Measurements from ENCODE around the gene MEF2D. TPM values are rescaled to one million over a fixed set of nuclear protein-coding genes. Genes with fewer than 3 reads are reported as not detected.

The MEF2D gene
- polyA plus RNA-seq, 1 donor: 25.0 TPM

GRCh38 chr1:156429313-156430060, 71.1 kb downstream of the MEF2D start:
- Histone ChIP-seq H3K4me1 (ENCODE audit: control insufficient read depth, insufficient read depth, low read length) (no peaks in the 10 kb centered on the region), H3K9me3 (ENCODE audit: control insufficient read depth, low read depth, low read length) (no peaks in the 10 kb centered on the region), H3K4me3 (ENCODE audit: low read length) (no peak overlapping the region), H3K27me3 (ENCODE audit: control insufficient read depth, insufficient read depth, low read length) (peaks cover 98% of the 10 kb centered on the region), H3K36me3 (ENCODE audit: control insufficient read depth, insufficient read depth, low read length) (no peaks in the 10 kb centered on the region), H3K27ac (ENCODE audit: low read length) (no peak overlapping the region)
- DNase-seq: no peak
- WGBS (ENCODE audit: insufficient coverage, low lambda C conversion rate): no CpG with 5 or more reads among the region's 13 CpGs

GRCh38 chr1:156428746-156429288, 71.8 kb downstream of the MEF2D start:
- DNase-seq: no peak
- Histone ChIP-seq H3K4me3 (ENCODE audit: low read length) (no peak overlapping the region), H3K36me3 (ENCODE audit: control insufficient read depth, insufficient read depth, low read length) (no peaks in the 10 kb centered on the region), H3K27me3 (ENCODE audit: control insufficient read depth, insufficient read depth, low read length) (peaks cover 98% of the 10 kb centered on the region), H3K9me3 (ENCODE audit: control insufficient read depth, low read depth, low read length) (no peaks in the 10 kb centered on the region), H3K4me1 (ENCODE audit: control insufficient read depth, insufficient read depth, low read length) (no peaks in the 10 kb centered on the region), H3K27ac (ENCODE audit: low read length) (no peak overlapping the region)
- WGBS (ENCODE audit: insufficient coverage, low lambda C conversion rate): no CpG with 5 or more reads among the region's 4 CpGs

- Histone ChIP-seq H3K27ac (ENCODE audit: low read length) (no peak overlapping the region), H3K27me3 (ENCODE audit: control insufficient read depth, insufficient read depth, low read length) (peaks cover 98% of the 10 kb centered on the region), H3K9me3 (ENCODE audit: control insufficient read depth, low read depth, low read length) (no peaks in the 10 kb centered on the region), H3K4me1 (ENCODE audit: control insufficient read depth, insufficient read depth, low read length) (no peaks in the 10 kb centered on the region), H3K36me3 (ENCODE audit: control insufficient read depth, insufficient read depth, low read length) (no peaks in the 10 kb centered on the region), H3K4me3 (ENCODE audit: low read length) (no peak overlapping the region)
- WGBS (ENCODE audit: insufficient coverage, low lambda C conversion rate): no CpG with 5 or more reads among the region's 5 CpGs
- DNase-seq: no peak
Observed at GRCh38 chr1:156427957-156428356, 72.6 kb downstream of the MEF2D start.

- WGBS (ENCODE audit: insufficient coverage, low lambda C conversion rate): no CpG with 5 or more reads among the region's 7 CpGs
- H3K9me3 ChIP-seq (ENCODE audit: control insufficient read depth, low read depth, low read length): peaks cover 9% of the 10 kb centered on the region
- H3K4me1 ChIP-seq (ENCODE audit: control insufficient read depth, insufficient read depth, low read length): peaks cover 6% of the 10 kb centered on the region
- peaks cover 98% of the 10 kb centered on the region for H3K27me3 ChIP-seq (ENCODE audit: control insufficient read depth, insufficient read depth, low read length)
- H3K36me3 ChIP-seq (ENCODE audit: control insufficient read depth, insufficient read depth, low read length): no peaks in the 10 kb centered on the region
- no peak overlapping the region for H3K4me3 ChIP-seq (ENCODE audit: low read length)
- no peak for DNase-seq
- no peak overlapping the region for H3K27ac ChIP-seq (ENCODE audit: low read length)
Observed at GRCh38 chr1:156425943-156426342, 74.6 kb downstream of the MEF2D start.

- Histone ChIP-seq H3K9me3 (ENCODE audit: control insufficient read depth, low read depth, low read length) (peaks cover 18% of the 10 kb centered on the region), H3K4me1 (ENCODE audit: control insufficient read depth, insufficient read depth, low read length) (peaks cover 14% of the 10 kb centered on the region), H3K4me3 (ENCODE audit: low read length) (no peak overlapping the region), H3K27me3 (ENCODE audit: control insufficient read depth, insufficient read depth, low read length) (peaks cover 98% of the 10 kb centered on the region), H3K27ac (ENCODE audit: low read length) (no peak overlapping the region), H3K36me3 (ENCODE audit: control insufficient read depth, insufficient read depth, low read length) (no peaks in the 10 kb centered on the region)
- no CpG with 5 or more reads among the region's 10 CpGs for WGBS (ENCODE audit: insufficient coverage, low lambda C conversion rate)
- DNase-seq: no peak
Observed at GRCh38 chr1:156424806-156425432, 75.7 kb downstream of the MEF2D start.

- Histone ChIP-seq H3K36me3 (ENCODE audit: control insufficient read depth, insufficient read depth, low read length) (no peaks in the 10 kb centered on the region), H3K27ac (ENCODE audit: low read length) (no peak overlapping the region), H3K4me1 (ENCODE audit: control insufficient read depth, insufficient read depth, low read length) (peaks cover 15% of the 10 kb centered on the region), H3K4me3 (ENCODE audit: low read length) (no peak overlapping the region), H3K27me3 (ENCODE audit: control insufficient read depth, insufficient read depth, low read length) (peaks cover 98% of the 10 kb centered on the region), H3K9me3 (ENCODE audit: control insufficient read depth, low read depth, low read length) (peaks cover 18% of the 10 kb centered on the region)
- no CpG with 5 or more reads among the region's 7 CpGs for WGBS (ENCODE audit: insufficient coverage, low lambda C conversion rate)
- DNase-seq: no peak
Observed at GRCh38 chr1:156423422-156424352, 76.9 kb downstream of the MEF2D start.

GRCh38 chr1:156422602-156423091, 77.9 kb downstream of the MEF2D start:
- WGBS (ENCODE audit: insufficient coverage, low lambda C conversion rate): no CpG with 5 or more reads among the region's 15 CpGs
- DNase-seq: no peak
- peaks cover 98% of the 10 kb centered on the region for H3K27me3 ChIP-seq (ENCODE audit: control insufficient read depth, insufficient read depth, low read length)

GRCh38 chr1:156421939-156422601, 78.5 kb downstream of the MEF2D start:
- WGBS (ENCODE audit: insufficient coverage, low lambda C conversion rate): 0% methylated on average over 2 of the region's 12 CpGs
- DNase-seq: no peak
- no peaks in the 10 kb centered on the region for H3K36me3 ChIP-seq (ENCODE audit: control insufficient read depth, insufficient read depth, low read length)
- no peak overlapping the region for H3K4me3 ChIP-seq (ENCODE audit: low read length)
- H3K9me3 ChIP-seq (ENCODE audit: control insufficient read depth, low read depth, low read length): peaks cover 18% of the 10 kb centered on the region
- peaks cover 15% of the 10 kb centered on the region for H3K4me1 ChIP-seq (ENCODE audit: control insufficient read depth, insufficient read depth, low read length)
- H3K27ac ChIP-seq (ENCODE audit: low read length): no peak overlapping the region
- H3K27me3 ChIP-seq (ENCODE audit: control insufficient read depth, insufficient read depth, low read length): peaks cover 98% of the 10 kb centered on the region

More at GRCh38 chr1:156422602-156423091, 77.9 kb downstream of the MEF2D start:
- H3K9me3 ChIP-seq (ENCODE audit: control insufficient read depth, low read depth, low read length): peaks cover 18% of the 10 kb centered on the region
- no peak overlapping the region for H3K27ac ChIP-seq (ENCODE audit: low read length)
- peaks cover 15% of the 10 kb centered on the region for H3K4me1 ChIP-seq (ENCODE audit: control insufficient read depth, insufficient read depth, low read length)
- H3K36me3 ChIP-seq (ENCODE audit: control insufficient read depth, insufficient read depth, low read length): no peaks in the 10 kb centered on the region
- no peak overlapping the region for H3K4me3 ChIP-seq (ENCODE audit: low read length)

- peak overlapping the region; percentile 15 for H3K4me3 ChIP-seq (ENCODE audit: low read length)
- peaks cover 97% of the 10 kb centered on the region for H3K27me3 ChIP-seq (ENCODE audit: control insufficient read depth, insufficient read depth, low read length)
- H3K4me1 ChIP-seq (ENCODE audit: control insufficient read depth, insufficient read depth, low read length): peaks cover 15% of the 10 kb centered on the region
- WGBS (ENCODE audit: insufficient coverage, low lambda C conversion rate): 0% methylated on average over 1 of the region's 69 CpGs
- peak; percentile 62 to 70 for DNase-seq
- H3K9me3 ChIP-seq (ENCODE audit: control insufficient read depth, low read depth, low read length): peaks cover 18% of the 10 kb centered on the region
- H3K27ac ChIP-seq (ENCODE audit: low read length): no peak overlapping the region
- no peaks in the 10 kb centered on the region for H3K36me3 ChIP-seq (ENCODE audit: control insufficient read depth, insufficient read depth, low read length)
Observed at GRCh38 chr1:156421062-156421938, 79.3 kb downstream of the MEF2D start.
